PC-9 (cell line): ENCODE measurements around the gene NUP107. TPM values are rescaled to one million over a fixed set of nuclear protein-coding genes. Genes with fewer than 3 reads are reported as not detected.

ENCODE experiments used
- BruUV-seq: library from RNA; stranded (reverse); fragments of 400-500 nt; replicated peaks from 2 replicates; lab custom pipeline; 2021; lab: Mats Ljungman, UMichigan
- CTCF ChIA-PET: fragments of 300-600 bp; sonication (Branson Sonifier 250); formaldehyde crosslinking; loops from one replicate; lab custom pipeline; 2022; ENCODE audit warnings: antibody characterized with exemption; lab: Charles Lee
- POLR2A ChIA-PET: fragments of 300-600 bp; sonication (Branson Sonifier 250); formaldehyde crosslinking; loops from one replicate; lab custom pipeline; 2022; ENCODE audit warnings: antibody characterized with exemption; ENCODE audit not compliant: unreplicated experiment; lab: Charles Lee
- DNase-seq, 2 experiments: peaks; one replicate each; pipeline versions ENCODE4 v3.0.0 to v3.0.0-alpha.2; 2015 to 2022; ENCODE audit warnings: mixed read lengths in 1 of 2
- H2AFZ ChIP-seq: fragments of 200-600 bp; sonication (generic); 2 replicates; pipeline ENCODE4 v1.8.1; 2017; ENCODE audit warnings: antibody characterized with exemption
- H3F3A ChIP-seq: fragments of 200-600 bp; sonication (generic); 2 replicates; pipeline ENCODE4 v1.8.1; 2017; ENCODE audit warnings: antibody characterized with exemption, mild to moderate bottlenecking, low read depth; ENCODE audit not compliant: insufficient read depth
- H3K27ac ChIP-seq: fragments of 200-600 bp; sonication (generic); 2 replicates; pipeline ENCODE4 v1.6.1; 2016; ENCODE audit warnings: mixed run types
- H3K27me3 ChIP-seq: fragments of 200-600 bp; sonication (generic); 2 replicates; pipeline ENCODE4 v1.6.1; 2016; ENCODE audit warnings: low read depth, mixed run types; ENCODE audit not compliant: insufficient read depth
- H3K36me3 ChIP-seq: fragments of 200-600 bp; sonication (generic); 2 replicates; pipeline ENCODE4 v1.6.1; 2016; ENCODE audit warnings: low read depth, mixed run types
- H3K4me1 ChIP-seq: fragments of 200-600 bp; sonication (generic); replicated peaks from 2 replicates; pipeline ENCODE4 v1.6.1; 2016; ENCODE audit warnings: mixed run types; ENCODE audit not compliant: insufficient read depth
- H3K4me2 ChIP-seq: fragments of 200-600 bp; sonication (generic); 2 replicates; pipeline ENCODE4 v1.6.1; 2017; ENCODE audit warnings: mixed run types
- H3K4me3 ChIP-seq: fragments of 200-600 bp; sonication (generic); 2 replicates; pipeline ENCODE4 v1.6.1; 2016; ENCODE audit warnings: mixed run types
- H3K79me2 ChIP-seq: fragments of 200-600 bp; sonication (generic); 2 replicates; pipeline ENCODE4 v1.6.1; 2017; ENCODE audit warnings: low read depth, mixed run types
- H3K9me2 ChIP-seq: fragments of 200-600 bp; sonication (generic); 2 replicates; pipeline ENCODE4 v1.8.1; 2017; ENCODE audit warnings: mild to moderate bottlenecking; ENCODE audit not compliant: insufficient read depth
- H3K9me3 ChIP-seq: fragments of 200-600 bp; sonication (generic); 2 replicates; pipeline ENCODE4 v1.8.1; 2016; ENCODE audit warnings: low read depth; ENCODE audit not compliant: insufficient read depth
- H4K20me1 ChIP-seq: fragments of 200-600 bp; sonication (generic); 2 replicates; pipeline ENCODE4 v1.8.1; 2017; ENCODE audit not compliant: insufficient read depth
- EZH2 ChIP-seq: fragments of 200-600 bp; sonication (generic); IDR thresholded peaks from 2 replicates; pipeline ENCODE4 v1.8.0; 2017; ENCODE audit warnings: antibody characterized with exemption, low read depth
- intact Hi-C: fragments of 100-400 bp; cut with micrococcal nuclease; formaldehyde crosslinking; loops from one replicate; pipeline ENCODE4 v1.10.0; 2022; ENCODE audit not compliant: unreplicated experiment
- total RNA-seq: library from RNA; stranded (reverse); gene quantifications from 2 replicates; pipeline ENCODE4 v1.2.3, GENCODE V29; 2021
- TF ChIP-seq, protein P1 (sequence below): fragments of 200-600 bp; sonication (generic); conservative IDR thresholded peaks from 2 replicates; pipeline ENCODE4 v1.6.1; 2017; ENCODE audit warnings: mixed run types, antibody characterized with exemption, mild to moderate bottlenecking, moderate library complexity

Gene NUP107
- total RNA-seq, 1 experiment from 2014 or later: 84.9 TPM

DNA sequence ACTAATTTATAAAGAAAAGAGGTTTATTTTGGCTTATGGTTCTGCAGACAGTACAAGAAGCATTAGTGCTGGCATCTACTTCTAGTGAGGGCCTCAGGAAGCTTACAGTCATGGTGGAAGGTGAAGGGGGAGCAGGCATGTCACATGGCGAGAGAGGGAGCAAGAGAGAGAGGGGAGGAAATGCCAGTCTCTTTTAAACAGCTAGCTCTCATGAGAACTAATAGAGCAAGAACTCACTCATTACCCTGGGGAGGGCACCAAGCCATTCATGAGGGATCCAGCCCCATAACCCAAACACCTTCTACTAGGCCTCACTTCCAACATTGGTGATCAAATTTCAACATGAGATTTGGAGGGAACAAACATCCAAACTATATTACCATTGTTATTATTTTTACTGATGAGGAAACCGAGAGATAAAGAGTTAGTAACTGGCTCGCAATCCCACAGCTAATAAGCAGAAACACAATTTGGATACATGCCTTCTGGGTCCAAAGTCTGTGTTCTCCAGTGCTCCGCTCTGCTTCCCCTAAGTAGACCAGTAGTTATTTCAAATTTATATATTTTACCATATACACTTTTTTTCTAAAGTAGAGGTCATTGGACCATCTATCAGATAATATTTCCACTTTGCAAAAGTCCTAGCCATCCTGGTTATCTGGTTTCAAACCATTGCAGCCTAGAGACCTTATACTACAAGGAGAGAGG, 68.9 kb downstream of the NUP107 start:
- BruUV-seq: no TSS peak
- ChIA-PET POLR2A (no interaction called here), CTCF (no interaction called here)
- Histone ChIP-seq H3K27me3 (no peaks in the 10 kb centered on the region), H3K27ac (no peak overlapping the region), H4K20me1 (no peaks in the 10 kb centered on the region), H3F3A (no peaks in the 10 kb centered on the region), H3K4me3 (no peak overlapping the region), H3K4me1 (no peaks in the 10 kb centered on the region), H2AFZ (no peak overlapping the region), H3K9me2 (no peaks in the 10 kb centered on the region), H3K9me3 (no peaks in the 10 kb centered on the region), H3K4me2 (no peak overlapping the region), H3K36me3 (0 out of 2 replicates have a peak, but pooled peaks cover 8% of the 10 kb centered on the region), H3K79me2 (no peaks in the 10 kb centered on the region)
- intact Hi-C loops: no loop called here
- no peak for TF ChIP-seq EZH2
- TF ChIP-seq, protein P1, sequence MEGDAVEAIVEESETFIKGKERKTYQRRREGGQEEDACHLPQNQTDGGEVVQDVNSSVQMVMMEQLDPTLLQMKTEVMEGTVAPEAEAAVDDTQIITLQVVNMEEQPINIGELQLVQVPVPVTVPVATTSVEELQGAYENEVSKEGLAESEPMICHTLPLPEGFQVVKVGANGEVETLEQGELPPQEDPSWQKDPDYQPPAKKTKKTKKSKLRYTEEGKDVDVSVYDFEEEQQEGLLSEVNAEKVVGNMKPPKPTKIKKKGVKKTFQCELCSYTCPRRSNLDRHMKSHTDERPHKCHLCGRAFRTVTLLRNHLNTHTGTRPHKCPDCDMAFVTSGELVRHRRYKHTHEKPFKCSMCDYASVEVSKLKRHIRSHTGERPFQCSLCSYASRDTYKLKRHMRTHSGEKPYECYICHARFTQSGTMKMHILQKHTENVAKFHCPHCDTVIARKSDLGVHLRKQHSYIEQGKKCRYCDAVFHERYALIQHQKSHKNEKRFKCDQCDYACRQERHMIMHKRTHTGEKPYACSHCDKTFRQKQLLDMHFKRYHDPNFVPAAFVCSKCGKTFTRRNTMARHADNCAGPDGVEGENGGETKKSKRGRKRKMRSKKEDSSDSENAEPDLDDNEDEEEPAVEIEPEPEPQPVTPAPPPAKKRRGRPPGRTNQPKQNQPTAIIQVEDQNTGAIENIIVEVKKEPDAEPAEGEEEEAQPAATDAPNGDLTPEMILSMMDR: no peak
- DNase-seq: no peak

DNA sequence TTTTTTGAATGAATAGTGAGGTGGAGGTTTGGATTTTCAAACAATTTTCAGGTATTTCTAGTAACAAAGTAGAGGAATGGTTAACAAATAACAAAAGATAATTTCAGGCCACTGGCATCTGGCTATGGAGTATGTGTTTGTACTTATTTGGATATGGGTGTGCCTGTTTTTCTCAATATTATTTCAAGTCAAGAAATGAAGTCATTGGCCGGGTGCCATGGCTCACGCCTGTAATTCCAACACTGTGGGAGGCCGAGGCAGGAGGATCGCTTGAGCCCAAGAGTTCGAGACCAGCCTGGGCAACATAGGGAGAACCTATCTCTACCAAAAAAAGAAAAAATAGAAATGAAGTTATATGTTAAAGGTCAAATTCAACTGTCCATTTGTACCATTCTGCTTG, 73.1 kb downstream of the NUP107 start:
- H3F3A ChIP-seq: no peaks in the 10 kb centered on the region
- H3K27ac ChIP-seq: no peak overlapping the region
- no TSS peak for BruUV-seq
- no peaks in the 10 kb centered on the region for H3K79me2 ChIP-seq
- no peaks in the 10 kb centered on the region for H3K4me1 ChIP-seq
- no peaks in the 10 kb centered on the region for H4K20me1 ChIP-seq
- H3K4me2 ChIP-seq: no peak overlapping the region
- ChIA-PET POLR2A (no interaction called here), CTCF (no interaction called here)
- TF ChIP-seq, protein P1: no peak
- TF ChIP-seq EZH2: no peak
- intact Hi-C loops: no loop called here
- H3K9me3 ChIP-seq: no peaks in the 10 kb centered on the region
- no peak overlapping the region for H3K4me3 ChIP-seq
- H3K9me2 ChIP-seq: no peaks in the 10 kb centered on the region; the same call in 1 of the 2 replicates
- no peaks in the 10 kb centered on the region for H3K27me3 ChIP-seq
- no peaks in the 10 kb centered on the region for H3K36me3 ChIP-seq
- no peak overlapping the region for H2AFZ ChIP-seq
- DNase-seq: no peak

DNA sequence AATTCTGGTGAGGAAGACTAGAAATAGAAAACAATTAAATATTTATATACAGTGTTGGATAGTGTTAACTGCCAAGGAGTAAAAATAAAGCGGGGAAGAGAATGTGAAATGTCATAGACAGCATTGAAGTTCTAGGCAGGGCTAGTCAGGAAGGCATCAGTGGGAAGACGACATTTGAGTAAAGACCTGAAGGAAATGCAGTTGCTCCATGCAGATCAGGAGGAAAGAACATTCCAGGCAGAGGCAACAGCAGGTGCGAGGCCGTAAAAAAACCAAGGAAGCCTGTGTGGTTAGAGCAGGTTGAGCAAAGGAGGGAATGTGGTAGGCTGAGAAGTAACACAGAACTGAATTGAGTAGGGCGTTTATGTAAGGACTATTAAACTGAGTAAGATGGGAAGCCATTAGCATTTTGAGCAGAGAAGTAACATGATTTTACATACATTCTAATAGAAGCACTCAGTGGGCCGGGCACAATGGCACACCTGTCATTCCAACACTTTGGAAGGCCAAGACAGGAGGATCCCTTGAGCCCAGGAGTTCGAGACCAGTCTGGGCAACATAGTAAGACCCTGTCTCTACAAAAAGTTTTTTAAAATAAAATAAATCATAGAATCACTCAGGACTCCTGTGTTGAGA, 74.1 kb downstream of the NUP107 start:
- no peak for DNase-seq
- Histone ChIP-seq H3K9me2 (no peaks in the 10 kb centered on the region; the same call in 1 of the 2 replicates), H3K27me3 (no peaks in the 10 kb centered on the region), H3K9me3 (no peaks in the 10 kb centered on the region), H3K27ac (no peak overlapping the region), H3K4me1 (no peaks in the 10 kb centered on the region), H3F3A (no peaks in the 10 kb centered on the region), H2AFZ (no peak overlapping the region), H3K79me2 (no peaks in the 10 kb centered on the region), H3K36me3 (no peaks in the 10 kb centered on the region), H3K4me2 (no peak overlapping the region), H4K20me1 (no peaks in the 10 kb centered on the region), H3K4me3 (no peak overlapping the region)
- no peak for TF ChIP-seq EZH2
- TF ChIP-seq, protein P1: no peak
- intact Hi-C loops: no loop called here
- ChIA-PET POLR2A (no interaction called here), CTCF (no interaction called here)
- no TSS peak for BruUV-seq
